ENCODE measurements around the gene TMEM31.
"Not testable (repeated sequence)": the region's sequence is repeated elsewhere in the genome, so short reads cannot be mapped to it uniquely, and the experiment has no call there.

TMEM31 gene

GRCh38 chrX:103726477-103726876, 15.8 kb downstream of the TMEM31 start:
- DNase-seq (ENCODE audit: low read depth): no peak

GRCh38 chrX:103727115-103727514, 16.4 kb downstream of the TMEM31 start:
- no peak for DNase-seq (ENCODE audit: low read depth)

DNA sequence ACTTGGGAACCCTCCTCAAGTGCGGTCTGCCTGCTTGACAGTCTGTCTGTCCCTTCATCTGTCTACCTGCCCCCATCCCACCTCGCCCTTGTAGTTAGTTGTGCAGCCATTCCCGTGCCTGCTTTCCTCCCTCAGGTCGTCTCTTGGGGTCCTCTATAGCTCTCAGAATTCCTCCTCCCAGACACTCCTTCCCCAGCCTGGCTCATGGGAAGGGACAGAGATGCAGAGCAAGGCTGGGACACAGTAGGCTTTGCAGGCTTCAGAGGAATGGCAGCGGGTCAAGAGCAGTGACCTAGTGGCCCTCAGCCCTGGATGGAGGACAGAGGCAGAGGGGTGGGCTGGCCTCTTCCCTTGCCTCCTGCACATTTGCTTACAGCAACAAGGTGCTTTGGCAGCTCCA, 18.3 kb downstream of the TMEM31 start:
- no peak for DNase-seq (ENCODE audit: low read depth)

DNA sequence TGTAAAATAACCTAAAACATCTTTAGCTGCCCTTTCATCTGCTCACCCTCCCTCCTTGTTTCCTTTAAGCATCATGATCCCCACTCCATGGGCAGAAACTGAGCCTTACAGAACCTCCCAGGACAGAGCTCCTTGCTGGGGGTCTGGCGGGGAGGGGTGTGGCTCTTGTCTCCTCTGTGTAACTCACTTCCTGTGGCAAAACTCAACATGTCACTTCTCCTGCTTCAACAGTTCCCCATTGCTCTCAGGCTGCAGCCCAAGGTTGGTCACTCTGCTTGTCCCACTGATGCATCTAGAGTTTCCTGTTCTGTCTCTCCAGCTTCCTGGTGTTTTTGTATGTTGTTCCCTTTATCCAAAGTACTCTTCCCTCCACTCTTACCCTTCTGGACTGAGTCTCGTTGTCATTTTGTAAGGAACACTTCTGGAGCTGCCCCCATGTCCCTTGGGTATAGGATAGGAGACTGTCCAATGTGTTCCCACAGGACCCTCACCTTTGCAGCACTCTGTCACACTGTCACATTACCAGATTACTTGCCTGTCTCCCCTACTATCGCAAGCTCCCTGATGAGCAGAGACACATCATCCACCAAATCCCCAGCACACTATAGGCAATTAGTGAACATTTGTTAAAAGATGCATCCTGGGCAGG, 19.6 kb downstream of the TMEM31 start:
- no peak for DNase-seq (ENCODE audit: low read depth)

DNA sequence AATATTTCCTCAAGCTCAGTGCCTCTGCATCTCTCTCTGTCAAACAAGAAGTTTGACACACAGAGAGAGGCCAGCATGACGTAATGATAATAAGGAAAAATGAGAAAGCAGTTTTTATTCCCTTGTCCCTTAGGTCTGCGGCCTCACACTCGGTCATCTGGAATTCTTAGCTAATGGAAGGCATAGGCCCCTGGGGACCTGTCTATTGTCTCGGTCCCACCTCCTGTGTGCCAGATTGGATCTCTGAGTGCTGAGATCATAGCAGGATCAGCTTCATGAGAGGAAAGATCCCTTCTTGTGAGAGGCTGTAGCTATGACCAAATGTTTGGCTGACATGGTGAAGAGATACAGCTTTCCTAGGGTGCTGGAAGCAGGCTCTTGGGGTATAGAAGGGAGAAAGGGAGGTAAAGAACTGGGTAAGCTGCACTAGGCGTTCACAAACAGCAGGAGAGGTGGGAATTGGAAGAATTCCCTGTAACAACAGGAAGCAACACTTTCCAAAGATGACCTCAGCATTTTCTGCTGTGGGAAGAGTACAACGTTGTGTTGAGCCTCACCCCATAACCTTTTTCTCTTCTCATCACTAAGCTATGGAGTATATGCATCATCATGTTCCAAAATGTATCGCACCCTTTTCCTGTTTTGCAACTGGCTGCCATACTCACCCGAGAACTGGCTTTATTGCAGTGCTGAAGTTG, 20.2 kb downstream of the TMEM31 start:
- DNase-seq (ENCODE audit: low read depth): peak; percentile 62

- DNase-seq (ENCODE audit: low read depth): no peak
Observed at GRCh38 chrX:103733017-103733416, 22.3 kb downstream of the TMEM31 start.

GRCh38 chrX:103734125-103734760, 23.5 kb downstream of the TMEM31 start:
- DNase-seq (ENCODE audit: low read depth): no peak

DNA sequence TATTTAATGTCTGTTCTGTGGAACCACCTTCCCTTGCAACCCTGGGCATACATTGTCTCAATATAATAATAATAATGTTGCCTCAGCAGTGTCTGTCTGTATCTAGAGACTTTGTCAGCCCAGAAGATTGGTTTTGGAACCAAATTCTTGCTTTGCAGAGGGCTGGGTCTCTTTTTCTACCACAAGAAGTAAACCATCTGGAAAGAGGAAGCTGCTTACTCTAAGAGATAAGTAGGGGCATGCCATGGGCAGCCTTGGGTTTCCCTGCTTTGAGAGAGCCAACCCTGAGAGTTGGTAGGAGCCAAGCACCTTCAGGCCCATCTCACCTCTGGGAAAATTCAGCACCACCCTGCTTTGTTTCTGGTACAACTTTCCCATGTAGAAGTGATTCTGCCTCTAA, 27.0 kb downstream of the TMEM31 start:
- DNase-seq (ENCODE audit: low read depth): no peak

DNA sequence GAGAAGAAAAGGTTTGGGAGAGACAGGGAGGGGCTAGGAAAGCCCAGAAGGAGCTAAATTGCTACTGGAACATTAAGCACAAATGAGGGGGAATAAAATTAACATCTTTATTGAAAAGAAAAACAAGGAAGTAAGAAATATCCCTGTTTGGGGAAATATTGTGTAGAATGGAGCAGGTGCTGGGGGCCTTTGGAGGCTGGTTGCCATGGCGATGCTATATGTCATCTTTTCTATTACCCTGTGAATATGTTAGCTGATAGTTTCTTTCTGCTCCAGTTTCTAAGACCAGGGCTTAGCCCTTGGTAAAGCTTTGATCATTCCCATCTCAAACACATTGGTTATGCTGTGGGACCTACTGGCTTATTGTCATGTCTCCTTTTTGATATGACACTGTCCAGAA, 28.7 kb downstream of the TMEM31 start:
- DNase-seq (ENCODE audit: low read depth): no peak

- no peak for DNase-seq (ENCODE audit: low read depth)
Observed at GRCh38 chrX:103741879-103742278, 31.2 kb downstream of the TMEM31 start.

GRCh38 chrX:103742339-103742738, 31.6 kb downstream of the TMEM31 start:
- DNase-seq (ENCODE audit: low read depth): no peak

GRCh38 chrX:103747163-103747562, 36.5 kb downstream of the TMEM31 start:
- DNase-seq (ENCODE audit: low read depth): no peak

DNA sequence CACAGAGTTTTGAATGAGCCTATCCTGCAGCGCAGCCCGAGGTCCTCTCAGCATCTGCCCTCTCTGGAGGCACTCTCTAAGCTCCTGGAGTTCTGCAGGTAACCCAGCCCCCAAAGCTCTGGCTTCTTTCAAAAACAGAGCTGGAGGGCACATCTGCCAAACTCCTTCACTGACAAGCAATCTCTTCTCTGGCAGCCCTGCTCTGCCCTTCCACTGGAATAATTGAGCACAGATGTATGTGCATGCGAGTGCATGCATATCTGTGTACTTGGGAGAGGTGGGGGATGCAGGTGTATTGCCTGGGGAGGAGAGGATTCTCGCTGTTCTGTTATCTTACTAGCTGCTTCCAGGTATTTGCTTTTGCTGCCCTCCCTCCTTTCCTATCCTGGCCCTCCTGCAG, 43.7 kb downstream of the TMEM31 start:
- DNase-seq (ENCODE audit: low read depth): no peak

DNA sequence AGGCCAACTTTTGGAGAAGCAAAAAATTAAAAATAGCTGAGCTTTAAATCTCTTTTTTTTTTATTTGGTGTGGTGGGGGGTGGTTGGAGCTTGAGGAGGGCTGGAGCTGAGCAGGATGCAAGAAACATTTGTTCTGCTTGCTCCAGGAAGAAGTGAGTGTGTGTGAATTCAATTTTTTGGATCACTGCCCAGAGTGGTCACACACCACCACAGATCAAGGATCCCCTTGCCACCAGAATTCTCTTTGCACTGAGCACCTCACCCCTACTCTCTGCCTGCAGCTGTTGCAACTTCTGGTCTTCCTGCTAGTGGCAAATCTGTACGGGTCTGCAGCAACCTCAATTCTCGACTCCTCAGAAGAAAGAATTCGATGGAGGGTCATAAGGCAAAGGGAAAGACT, 46.0 kb downstream of the TMEM31 start:
- DNase-seq (ENCODE audit: low read depth): no peak

DNA sequence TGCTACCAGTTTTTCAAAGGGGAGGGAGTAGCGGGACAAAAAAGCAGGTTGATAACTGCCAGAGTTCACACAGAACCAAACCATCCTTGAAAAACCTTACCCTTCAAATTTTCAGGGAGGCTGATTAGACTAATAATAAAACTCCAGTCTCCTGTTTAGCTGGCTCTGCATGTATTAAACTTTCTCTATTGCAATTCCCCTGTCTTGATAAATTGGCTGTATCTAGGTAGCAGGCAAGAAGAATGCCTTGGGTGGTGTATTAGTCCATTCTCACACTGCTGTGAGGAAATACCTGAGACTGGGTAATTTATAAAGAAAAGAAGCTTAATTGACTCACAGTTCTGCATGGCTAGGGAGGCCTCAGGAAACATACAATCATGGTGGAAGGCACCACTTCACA, 47.8 kb downstream of the TMEM31 start:
- no peak for DNase-seq (ENCODE audit: low read depth)

DNA sequence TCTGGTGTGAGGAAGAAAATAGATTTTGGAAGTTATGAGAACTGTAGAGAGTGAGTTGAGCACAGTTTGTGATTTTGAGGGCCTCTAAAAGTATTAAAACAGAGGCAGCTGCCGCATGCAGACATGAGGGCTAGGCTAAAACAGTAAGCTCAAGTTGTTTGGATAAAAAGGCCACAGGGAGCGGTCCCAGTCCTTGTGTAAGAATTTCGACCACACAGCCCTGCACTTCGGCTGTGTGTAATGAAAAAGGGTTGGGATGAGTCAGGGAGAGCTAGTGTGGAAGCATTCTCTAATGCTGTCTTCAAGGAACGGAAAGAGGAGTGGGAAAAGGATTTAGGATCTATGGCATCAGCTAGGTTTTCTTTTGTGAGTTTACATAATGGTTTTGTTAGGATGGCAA, 52.8 kb downstream of the TMEM31 start:
- DNase-seq (ENCODE audit: low read depth): not testable (repeated sequence)
